DMS114 treated with DMSO at 0.1 percent for 48 hours (cell line): ENCODE measurements around the gene KLK7.

ENCODE experiments used
- DNase-seq: peaks from one replicate; lab custom pipeline; 2025; ENCODE audit not compliant: unreplicated experiment; lab: John Stamatoyannopoulos, UW

Gene KLK7

GRCh38 chr19:50983625-50984292, at the start of gene KLK7:
Gene KLK7, minus strand, starts transcription at chr19:50983917. Its CDS starts 1,518 bp downstream, at chr19:50982399.
- no peak for DNase-seq

- no peak for DNase-seq
Observed at GRCh38 chr19:51031880-51032225, 48.1 kb upstream of the KLK7 start.

- DNase-seq = no peak
Observed at GRCh38 chr19:51031220-51031879, 47.6 kb upstream of the KLK7 start.

GRCh38 chr19:51030631-51031030, 46.9 kb upstream of the KLK7 start:
- no peak for DNase-seq

GRCh38 chr19:51029718-51030117, 46.0 kb upstream of the KLK7 start:
- no peak for DNase-seq

GRCh38 chr19:51027873-51028272, 44.2 kb upstream of the KLK7 start:
- DNase-seq = no peak

- DNase-seq = no peak
Observed at GRCh38 chr19:51027126-51027806, 43.5 kb upstream of the KLK7 start.

- no peak for DNase-seq
Observed at GRCh38 chr19:51026554-51026831, 42.8 kb upstream of the KLK7 start, which contains the start of gene KLK11. Gene KLK11, minus strand, starts transcription at chr19:51026616. Its CDS starts 985 bp downstream, at chr19:51025631.

GRCh38 chr19:51025809-51026553, 42.3 kb upstream of the KLK7 start:
- DNase-seq = no peak

- DNase-seq = no peak
Observed at GRCh38 chr19:51025401-51025800, 41.7 kb upstream of the KLK7 start.

GRCh38 chr19:51024924-51025323, 41.2 kb upstream of the KLK7 start:
- no peak for DNase-seq

- no peak for DNase-seq
Observed at GRCh38 chr19:51023946-51024345, 40.2 kb upstream of the KLK7 start.

- DNase-seq = no peak
Observed at GRCh38 chr19:51022526-51022925, 38.8 kb upstream of the KLK7 start.

- DNase-seq = peak; percentile 33
Observed at GRCh38 chr19:51020988-51021651, 37.4 kb upstream of the KLK7 start.

GRCh38 chr19:51019544-51019925, 35.8 kb upstream of the KLK7 start, which contains the start of gene KLK10:
Gene KLK10, minus strand, starts transcription at chr19:51019709. Its CDS starts 579 bp downstream, at chr19:51019130.
- no peak for DNase-seq

GRCh38 chr19:51018745-51019543, 35.2 kb upstream of the KLK7 start:
- no peak for DNase-seq

GRCh38 chr19:51016798-51017683, 33.3 kb upstream of the KLK7 start:
- DNase-seq = peak; percentile 56

- no peak for DNase-seq
Observed at GRCh38 chr19:51015691-51016267, 32.1 kb upstream of the KLK7 start.

- no peak for DNase-seq
Observed at GRCh38 chr19:51014242-51014641, 30.5 kb upstream of the KLK7 start.
